HepG2 (cell line): ENCODE measurements around the gene MAPK11. TPM values are rescaled to one million over a fixed set of nuclear protein-coding genes. Genes with fewer than 3 reads are reported as not detected.
A peak's percentile ranks its signal among the peaks of the same experiment; 100 is the strongest.

ENCODE experiments used
- ATAC-seq: fragments of 200-7000 bp; cut with Tn5 transposase; 3 replicates; pipeline ENCODE4 v1.9.1; 2020; ENCODE audit warnings: mild to moderate bottlenecking, moderate library complexity
- BruUV-seq: library from RNA; stranded (reverse); fragments of 400-500 nt; replicated peaks from 2 replicates; lab custom pipeline; 2021; lab: Mats Ljungman, UMichigan
- CTCF ChIA-PET: fragments of 300-600 bp; formaldehyde crosslinking; extraction: SDS; loops from one replicate; lab custom pipeline; 2021; ENCODE audit warnings: low total read pairs, inconsistent platforms, low intra/inter-chr PET ratio; lab: Yijun Ruan, JAX
- POLR2A ChIA-PET: fragments of 350-600 bp; sonication (Branson Sonifier 250); formaldehyde crosslinking; loops from one replicate; lab custom pipeline; 2020; ENCODE audit warnings: antibody characterized with exemption, inconsistent platforms; lab: Yijun Ruan, JAX
- DNase-seq: peaks from one replicate; pipeline ENCODE4 v3.0.0-alpha.2; 2015; ENCODE audit warnings: low spot score
- FAIRE-seq: peaks from 3 replicates; lab custom pipeline; 2011; peaks lifted over from hg19 to GRCh38; lab: Jason Lieb, UNC
- H2AFZ ChIP-seq: one replicate; pipeline ENCODE4 v1.6.1; 2011; ENCODE audit warnings: low read length, inconsistent platforms
- H3K27ac ChIP-seq: fragments of 300-600 bp; 3 replicates; pipeline ENCODE4 v1.8.0; 2011; ENCODE audit warnings: mixed run types, mild to moderate bottlenecking, mixed read lengths, low read length, inconsistent platforms; ENCODE audit not compliant: insufficient read depth; ENCODE audit errors: extremely low read length
- H3K27me3 ChIP-seq, 2 experiments: fragments of 200-600 bp in 1 of 2; 2 replicates in 1 of 2; 3 replicates in 1 of 2; pipeline versions ENCODE4 v1.6.0 to v1.8.0; 2011; ENCODE audit warnings: low read length in 2 of 2, mild to moderate bottlenecking in 2 of 2, moderate library complexity in 2 of 2, inconsistent platforms in 1 of 2; ENCODE audit not compliant: insufficient read depth in 2 of 2, control insufficient read depth in 1 of 2
- H3K36me3 ChIP-seq, 2 experiments: fragments of 200-600 bp in 1 of 2; replicated peaks in 1 of 2; 2 replicates in 1 of 2; 3 replicates in 1 of 2; pipeline versions ENCODE4 v1.5.1 to v1.8.0; 2011; ENCODE audit warnings: low read length in 2 of 2, inconsistent platforms in 1 of 2; ENCODE audit not compliant: insufficient read depth in 2 of 2, control insufficient read depth in 1 of 2
- H3K4me1 ChIP-seq: 2 replicates; pipeline ENCODE4 v1.5.1; 2012; ENCODE audit warnings: low read length, inconsistent platforms; ENCODE audit not compliant: insufficient read depth
- H3K4me2 ChIP-seq: 2 replicates; pipeline ENCODE4 v1.6.0; 2011; ENCODE audit warnings: low read depth, low read length, inconsistent platforms
- H3K4me3 ChIP-seq, 3 experiments: fragments of 200-600 bp in 1 of 3; sonication (generic), shearing (Covaris generic) in 1 of 3; replicated peaks in 1 of 3; 2 replicates each; pipeline ENCODE4 v1.5.1; 2011 to 2016; ENCODE audit warnings: low read length in 3 of 3, inconsistent platforms in 2 of 3, low read depth in 2 of 3, mild to moderate bottlenecking in 2 of 3, control low read depth in 1 of 3, mixed read lengths in 1 of 3; ENCODE audit not compliant: insufficient read depth in 1 of 3
- H3K79me2 ChIP-seq: one replicate; pipeline ENCODE4 v1.6.1; 2011; ENCODE audit warnings: low read length, inconsistent platforms; ENCODE audit not compliant: insufficient read depth
- H3K9ac ChIP-seq: 2 replicates; pipeline ENCODE4 v1.6.0; 2011; ENCODE audit warnings: mild to moderate bottlenecking, low read depth, low read length, inconsistent platforms; ENCODE audit not compliant: insufficient read depth
- H3K9me3 ChIP-seq: 2 replicates; pipeline ENCODE4 v1.5.1; 2012; ENCODE audit warnings: mild to moderate bottlenecking, low read length
- H4K20me1 ChIP-seq: 2 replicates; pipeline ENCODE4 v1.6.0; 2011; ENCODE audit warnings: inconsistent platforms, mild to moderate bottlenecking, low read length, moderate library complexity; ENCODE audit not compliant: insufficient read depth
- GABPA ChIP-seq, 2 experiments: IDR thresholded peaks; 2 replicates each; pipeline ENCODE4 v1.6.1; 2011 to 2016; ENCODE audit warnings: low read depth in 2 of 2, low read length in 1 of 2, missing biosample characterization in 1 of 2, missing genetic modification characterization in 1 of 2
- NR3C1 ChIP-seq: sonication (generic); formaldehyde crosslinking; IDR thresholded peaks from 2 replicates; pipeline ENCODE4 v1.4.0; 2020; ENCODE audit warnings: missing genetic modification reagents
- POLR2A ChIP-seq, 2 experiments: IDR thresholded peaks; 2 replicates each; pipeline ENCODE4 v1.6.1; 2011; ENCODE audit warnings: low read depth in 2 of 2, low read length in 2 of 2, mild to moderate bottlenecking in 1 of 2, moderate library complexity in 1 of 2; ENCODE audit not compliant: insufficient read depth in 1 of 2
- RBFOX2 ChIP-seq: fragments of 200-400 bp; formaldehyde crosslinking; IDR thresholded peaks from 2 replicates; pipeline ENCODE4 v1.6.1; 2017; ENCODE audit warnings: low read depth, mild to moderate bottlenecking, low read length
- RBM39 ChIP-seq: fragments of 200-400 bp; formaldehyde crosslinking; IDR thresholded peaks from one replicate; pipeline ENCODE4 v1.6.1; 2018; ENCODE audit warnings: antibody characterized with exemption, mild to moderate bottlenecking, low read depth, low read length; ENCODE audit not compliant: poor library complexity, severe bottlenecking
- SIX4 ChIP-seq: sonication (generic); formaldehyde crosslinking; IDR thresholded peaks from 2 replicates; pipeline ENCODE4 v1.4.0; 2020; ENCODE audit warnings: missing genetic modification reagents
- STAT5B ChIP-seq: sonication (generic); formaldehyde crosslinking; IDR thresholded peaks from 2 replicates; pipeline ENCODE4 v1.4.0; 2020; ENCODE audit warnings: missing genetic modification reagents
- ZBTB33 ChIP-seq: sonication (generic); formaldehyde crosslinking; IDR thresholded peaks from 2 replicates; pipeline ENCODE4 v1.4.0; 2020; ENCODE audit warnings: missing genetic modification reagents
- ZBTB7B ChIP-seq: sonication (generic); formaldehyde crosslinking; IDR thresholded peaks from 2 replicates; pipeline ENCODE4 v1.4.0; 2020; ENCODE audit warnings: missing genetic modification reagents
- ZNF281 ChIP-seq: sonication (generic); formaldehyde crosslinking; IDR thresholded peaks from 2 replicates; pipeline ENCODE4 v1.4.0; 2020; ENCODE audit warnings: missing genetic modification reagents, borderline replicate concordance
- ZNF687 ChIP-seq: sonication (generic); formaldehyde crosslinking; IDR thresholded peaks from 2 replicates; pipeline ENCODE4 v1.5.1; 2020; ENCODE audit warnings: mild to moderate bottlenecking, missing genetic modification reagents, moderate library complexity
- WGBS: methylation state at CpG from one replicate; pipeline ENCODE4 v1.1.6; 2017; ENCODE audit warnings: low lambda C conversion rate; 5-methylcytosine and 5-hydroxymethylcytosine counted together
- in situ Hi-C: cut with HindIII; loops from 2 replicates; pipeline ENCODE4 v1.10.0; 2017; ENCODE audit warnings: low pct_unique_long_range_greater_than_20kb; ENCODE audit not compliant: extremely low pct_ligation_motif_present
- intact Hi-C: fragments of 100-400 bp; cut with micrococcal nuclease; formaldehyde crosslinking; loops from one replicate; pipeline ENCODE4 v1.10.0; 2022; ENCODE audit not compliant: unreplicated experiment
- polyA plus RNA-seq, 8 experiments: library from polyadenylated mRNA; depleted of rRNA in 3 of 8; stranded (reverse) in 7 of 8; unstranded in 1 of 8; fragments of >200 nt; fragmentation: Illumina TruSeq in 4 of 8; extraction: Trizol in 4 of 8; gene quantifications; 2 replicates each; pipeline versions ENCODE4 v1.2.1 to v1.2.3, GENCODE V29; 2011 to 2016; ENCODE audit warnings: low read depth in 4 of 8, missing spikeins in 1 of 8, mixed read lengths in 1 of 8; ENCODE audit not compliant: insufficient read depth in 1 of 8
- total RNA-seq, 5 experiments: library from RNA; depleted of rRNA; stranded (reverse); fragments of >200 nt; fragmentation: Illumina TruSeq; extraction: Trizol; gene quantifications; 2 replicates each; pipeline ENCODE4 v1.2.3, GENCODE V29; 2016; ENCODE audit warnings: low read depth in 1 of 5

MAPK11 gene
- total and polyA plus RNA-seq, 2 of the 13 experiments (the other 11 are each of a cell fraction or from before 2014, with no cell fraction given): 0.15 to 0.17 TPM

GRCh38 chr22:50218153-50218995 is 51.8 kb downstream of the MAPK11 start:
- intact Hi-C loops (no loop called here), in situ Hi-C loops (no loop called here)
- 84% methylated on average over 10 of the region's 43 CpGs for WGBS
- ChIA-PET POLR2A (interaction anchor here (1.3 kb wide), 1 partner anchor 32 kb away, joined by 3 read pairs; the partner anchor contains the start of gene HDAC10), CTCF (interaction anchor here (0.6 kb wide), 1 partner anchor 123 kb away, joined by 3 read pairs; no protein-coding TSS in a partner anchor)
- ATAC-seq: peak; percentile 11
- Histone ChIP-seq H2AFZ (no peak overlapping the region), H3K79me2 (peaks cover 5% of the 10 kb centered on the region), H3K27ac (no peak overlapping the region), H3K4me3 (no peak overlapping the region), H3K9me3 (no peaks in the 10 kb centered on the region), H3K4me1 (no peaks in the 10 kb centered on the region), H3K36me3 (peaks cover 23 to 69% of the 10 kb centered on the region in 2 experiments; a peak in 4 of 5 replicates), H3K27me3 (no peaks in the 10 kb centered on the region), H3K9ac (no peak overlapping the region), H3K4me2 (no peak overlapping the region), H4K20me1 (peaks cover 5% of the 10 kb centered on the region; the same call in 1 of the 2 replicates)
- FAIRE-seq: no peak
- DNase-seq: no peak
- no TSS peak for BruUV-seq
- TF ChIP-seq POLR2A (IDR thresholded peaks at IDR 0.05; ENCODE audit: insufficient read depth in 1 of 2, low read depth in 2 of 2, low read length in 2 of 2) (peak in 1 of 2 experiments; percentile 28; a peak in 1 of 4 replicates), NR3C1 (CRISPR knock-in tag) (no peak), RBM39 (peak; percentile 8), ZNF687 (CRISPR knock-in tag) (peak; percentile 25), ZBTB7B (CRISPR knock-in tag) (no peak), GABPA (IDR thresholded peaks at IDR 0.05; ENCODE audit: low read depth, low read length) (peak; percentile 4; the same call in 1 of the 2 replicates), GABPA (CRISPR knock-in tag; IDR thresholded peaks at IDR 0.05; ENCODE audit: low read depth) (no peak), ZBTB33 (CRISPR knock-in tag) (peak; percentile 30; the same call in 1 of the 2 replicates), ZNF281 (peak; percentile 48; the same call in 1 of the 2 replicates), SIX4 (CRISPR knock-in tag) (no peak), STAT5B (CRISPR knock-in tag) (no peak), RBFOX2 (peak; percentile 55)
